BE2C (cell line): ENCODE measurements around the gene PRKN.
A peak's percentile ranks its signal among the peaks of the same experiment; 100 is the strongest.

ENCODE experiments used
- DNase-seq: peaks from one replicate; pipeline ENCODE4 v3.0.0-alpha.2; 2020
- H3K27me3 ChIP-seq: fragments of 250-450 bp; sonication (Bioruptor Pico); 2 replicates; pipeline ENCODE4 v1.5.1; 2020; ENCODE audit warnings: mild to moderate bottlenecking
- H3K36me3 ChIP-seq: fragments of 250-450 bp; sonication (Bioruptor Pico); 2 replicates; pipeline ENCODE4 v1.5.1; 2020; ENCODE audit warnings: mild to moderate bottlenecking
- H3K4me1 ChIP-seq: fragments of 250-450 bp; sonication (Bioruptor Pico); 2 replicates; pipeline ENCODE4 v1.5.1; 2020
- H3K4me3 ChIP-seq: 2 replicates; pipeline ENCODE4 v1.5.1; 2011; ENCODE audit warnings: low read depth, low read length
- H3K9me3 ChIP-seq: fragments of 250-450 bp; sonication (Bioruptor Pico); 2 replicates; pipeline ENCODE4 v1.5.1; 2020
- TF ChIP-seq, protein P1 (sequence below): IDR thresholded peaks from 2 replicates; pipeline ENCODE4 v1.5.1; 2012; ENCODE audit warnings: mild to moderate bottlenecking, low read depth, low read length

Gene PRKN

DNA sequence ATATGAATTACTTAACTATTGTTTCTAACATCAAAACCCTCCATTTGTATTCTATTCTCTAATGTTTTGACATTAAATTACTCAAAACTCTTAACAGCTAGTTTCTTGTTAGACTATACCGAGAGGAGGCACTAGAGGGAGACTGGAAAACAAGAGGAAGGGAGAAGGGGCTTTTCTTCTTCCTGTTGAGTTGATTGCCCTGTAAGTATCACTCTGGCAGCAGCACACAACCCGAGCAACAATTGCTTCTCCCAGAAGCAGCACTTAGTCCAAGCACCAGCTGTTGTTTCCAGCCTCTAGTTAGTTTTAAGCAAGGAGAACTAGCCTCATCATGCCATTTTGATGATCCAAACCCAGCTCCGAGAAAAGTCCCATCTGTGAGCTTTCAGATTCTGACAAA, 603.8 kb downstream of the PRKN start:
- DNase-seq, result no peak
- H3K4me1 ChIP-seq, result no peaks in the 10 kb centered on the region
- TF ChIP-seq, protein P1, sequence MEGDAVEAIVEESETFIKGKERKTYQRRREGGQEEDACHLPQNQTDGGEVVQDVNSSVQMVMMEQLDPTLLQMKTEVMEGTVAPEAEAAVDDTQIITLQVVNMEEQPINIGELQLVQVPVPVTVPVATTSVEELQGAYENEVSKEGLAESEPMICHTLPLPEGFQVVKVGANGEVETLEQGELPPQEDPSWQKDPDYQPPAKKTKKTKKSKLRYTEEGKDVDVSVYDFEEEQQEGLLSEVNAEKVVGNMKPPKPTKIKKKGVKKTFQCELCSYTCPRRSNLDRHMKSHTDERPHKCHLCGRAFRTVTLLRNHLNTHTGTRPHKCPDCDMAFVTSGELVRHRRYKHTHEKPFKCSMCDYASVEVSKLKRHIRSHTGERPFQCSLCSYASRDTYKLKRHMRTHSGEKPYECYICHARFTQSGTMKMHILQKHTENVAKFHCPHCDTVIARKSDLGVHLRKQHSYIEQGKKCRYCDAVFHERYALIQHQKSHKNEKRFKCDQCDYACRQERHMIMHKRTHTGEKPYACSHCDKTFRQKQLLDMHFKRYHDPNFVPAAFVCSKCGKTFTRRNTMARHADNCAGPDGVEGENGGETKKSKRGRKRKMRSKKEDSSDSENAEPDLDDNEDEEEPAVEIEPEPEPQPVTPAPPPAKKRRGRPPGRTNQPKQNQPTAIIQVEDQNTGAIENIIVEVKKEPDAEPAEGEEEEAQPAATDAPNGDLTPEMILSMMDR, result peak; percentile 68

DNA sequence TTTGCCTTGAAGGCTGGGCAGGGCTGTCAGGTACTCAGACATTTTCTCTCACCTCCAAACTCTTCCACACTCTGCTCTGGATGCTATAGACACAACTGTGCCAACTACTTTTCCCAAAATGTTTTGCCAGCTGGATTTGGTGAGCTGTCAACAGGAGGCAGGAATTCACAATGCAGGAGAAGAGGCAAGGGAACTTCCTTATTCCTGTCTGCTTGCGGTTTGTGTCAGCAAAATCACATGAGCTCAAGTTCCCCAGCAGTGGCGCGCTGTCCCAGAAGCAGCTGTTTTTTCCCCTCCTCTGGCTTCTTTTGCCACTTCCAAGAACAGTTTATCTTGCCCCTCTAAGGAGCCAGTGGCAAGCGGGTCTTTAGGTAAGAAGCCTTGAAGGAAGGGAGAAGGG, 608.2 kb downstream of the PRKN start:
- no peaks in the 10 kb centered on the region for H3K36me3 ChIP-seq
- H3K9me3 ChIP-seq, result no peaks in the 10 kb centered on the region
- H3K27me3 ChIP-seq, result no peaks in the 10 kb centered on the region
- H3K4me1 ChIP-seq, result no peaks in the 10 kb centered on the region
- H3K4me3 ChIP-seq, result no peak overlapping the region
- no peak for DNase-seq
- TF ChIP-seq, protein P1, result no peak

More for the DNA sequence above, 603.8 kb downstream of the PRKN start:
- Histone ChIP-seq H3K27me3 (no peaks in the 10 kb centered on the region), H3K4me3 (peak overlapping the region; percentile 25), H3K36me3 (no peaks in the 10 kb centered on the region), H3K9me3 (no peaks in the 10 kb centered on the region)

DNA sequence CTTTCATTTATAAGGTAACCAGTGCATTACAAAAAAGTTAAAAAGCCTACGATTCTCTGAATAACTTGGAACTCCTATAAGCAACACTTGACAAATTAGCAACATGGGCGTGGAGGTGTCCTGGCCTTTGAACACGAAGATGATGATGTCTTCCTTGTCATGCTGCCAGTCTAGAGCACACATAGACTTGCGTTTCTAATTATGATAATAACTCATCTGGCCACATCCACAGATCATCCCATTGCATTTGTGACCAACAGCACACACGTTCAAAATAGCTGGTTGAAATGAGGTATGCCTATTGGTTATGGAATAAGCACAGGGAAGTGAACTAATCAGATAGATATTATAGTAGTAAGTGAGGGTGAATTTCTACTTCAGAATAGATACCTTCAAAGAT, 608.9 kb downstream of the PRKN start:
- Histone ChIP-seq H3K4me1 (no peaks in the 10 kb centered on the region), H3K27me3 (no peaks in the 10 kb centered on the region), H3K36me3 (no peaks in the 10 kb centered on the region), H3K9me3 (no peaks in the 10 kb centered on the region), H3K4me3 (no peak overlapping the region)
- DNase-seq, result no peak
- TF ChIP-seq, protein P1, result no peak

DNA sequence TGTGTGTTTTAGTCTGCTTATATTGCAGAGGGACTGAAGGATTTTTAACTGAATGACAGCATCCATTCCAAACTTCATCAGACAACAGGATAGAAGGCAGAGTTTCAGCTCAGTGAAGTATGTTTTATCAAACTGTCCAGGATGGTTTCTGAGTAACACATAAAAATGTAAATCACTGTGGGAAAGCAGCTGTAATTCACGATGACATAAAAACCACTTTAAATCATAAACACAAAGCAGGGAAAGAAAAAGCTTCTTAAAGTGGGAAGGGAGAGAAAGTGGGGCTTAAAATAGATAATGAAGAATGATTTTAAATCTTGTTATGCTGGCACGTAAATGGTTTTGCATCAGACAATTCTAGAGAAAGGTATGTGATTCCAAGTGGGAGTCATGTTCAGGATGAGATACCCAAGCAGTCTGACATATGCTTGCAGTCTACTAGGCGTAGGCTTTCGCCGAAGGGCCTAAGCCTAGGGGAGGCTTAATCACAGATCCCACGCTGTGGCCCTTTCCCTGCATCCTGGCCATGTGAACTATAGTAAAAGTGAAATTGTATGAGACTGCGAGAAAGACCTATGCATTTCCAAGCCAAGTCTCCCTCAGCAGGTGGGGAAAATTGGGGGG, 610.6 kb downstream of the PRKN start:
- no peaks in the 10 kb centered on the region for H3K4me1 ChIP-seq
- no peak overlapping the region for H3K4me3 ChIP-seq
- no peaks in the 10 kb centered on the region for H3K27me3 ChIP-seq
- H3K36me3 ChIP-seq, result no peaks in the 10 kb centered on the region
- no peak for DNase-seq
- H3K9me3 ChIP-seq, result no peaks in the 10 kb centered on the region
- TF ChIP-seq, protein P1, result no peak

DNA sequence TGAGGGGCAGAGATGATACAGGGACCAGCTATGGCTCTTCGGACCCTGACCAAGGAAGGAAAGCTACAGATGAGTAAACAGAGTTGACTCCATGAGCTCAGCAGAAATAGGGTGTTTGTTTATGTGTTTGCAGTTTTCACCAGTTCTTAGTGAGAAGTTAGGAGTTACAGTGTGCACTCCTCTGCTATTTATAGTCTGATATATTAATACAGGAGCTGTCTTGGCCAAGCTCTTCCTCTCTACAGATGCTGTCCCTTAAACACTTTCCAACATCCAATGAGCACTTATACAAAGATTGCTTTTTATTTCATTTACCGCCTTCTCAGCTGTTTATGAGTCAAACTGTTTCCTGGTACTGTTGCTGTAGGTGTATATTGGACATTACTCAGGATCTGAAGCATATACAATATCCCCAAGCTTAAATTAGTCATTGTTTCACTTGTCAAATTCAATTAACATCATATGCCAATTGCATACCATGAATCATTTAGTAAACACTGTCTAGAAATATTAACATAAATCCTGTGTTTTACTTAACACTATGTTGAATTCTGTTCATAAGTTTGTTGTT, 618.0 kb downstream of the PRKN start:
- Histone ChIP-seq H3K36me3 (no peaks in the 10 kb centered on the region), H3K4me1 (no peaks in the 10 kb centered on the region), H3K4me3 (no peak overlapping the region), H3K9me3 (no peaks in the 10 kb centered on the region), H3K27me3 (no peaks in the 10 kb centered on the region)
- TF ChIP-seq, protein P1, result no peak
- no peak for DNase-seq

DNA sequence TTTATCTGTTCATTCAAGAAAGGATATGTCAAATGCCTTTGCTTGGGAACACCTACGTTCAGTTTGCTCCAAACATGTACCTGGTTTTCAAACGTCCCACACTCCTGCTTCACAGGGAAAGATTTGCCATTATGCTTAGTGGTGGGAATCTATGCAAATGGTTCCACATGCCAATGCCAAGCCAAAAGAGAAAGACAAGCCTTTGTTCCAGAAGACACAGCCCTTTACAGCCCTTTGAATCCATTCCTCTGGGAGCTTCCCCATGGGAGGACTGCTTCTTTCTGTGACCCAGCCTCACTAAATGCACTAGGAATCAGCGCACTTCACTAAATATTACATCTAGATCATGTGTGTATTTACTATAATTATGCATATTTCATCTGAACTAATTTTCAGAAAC, 619.5 kb downstream of the PRKN start:
- Histone ChIP-seq H3K27me3 (no peaks in the 10 kb centered on the region), H3K4me3 (no peak overlapping the region), H3K9me3 (no peaks in the 10 kb centered on the region), H3K4me1 (no peaks in the 10 kb centered on the region), H3K36me3 (no peaks in the 10 kb centered on the region)
- TF ChIP-seq, protein P1, result no peak
- DNase-seq, result no peak
